Daoy (cell line): Measurements from ENCODE around the gene SPON1. TPM values are rescaled to one million over a fixed set of nuclear protein-coding genes. Genes with fewer than 3 reads are reported as not detected.
"Not testable (repeated sequence)": the region's sequence is repeated elsewhere in the genome, so short reads cannot be mapped to it uniquely, and the experiment has no call there.

ENCODE experiments used
- DNase-seq: peaks from one replicate; pipeline ENCODE4 v3.0.0-alpha.2; 2015; ENCODE audit warnings: low read depth
- total RNA-seq: library from RNA; depleted of rRNA; stranded (reverse); fragments of >200 nt; shearing (Covaris generic); gene quantifications from 2 replicates; pipeline ENCODE4 v1.2.3, GENCODE V29; 2014

SPON1 gene
- total RNA-seq, 1 experiment from 2014 or later, result 0.11 TPM

GRCh38 chr11:13983081-13983751 lies 20.7 kb downstream of the SPON1 start:
- DNase-seq, result no peak

DNA sequence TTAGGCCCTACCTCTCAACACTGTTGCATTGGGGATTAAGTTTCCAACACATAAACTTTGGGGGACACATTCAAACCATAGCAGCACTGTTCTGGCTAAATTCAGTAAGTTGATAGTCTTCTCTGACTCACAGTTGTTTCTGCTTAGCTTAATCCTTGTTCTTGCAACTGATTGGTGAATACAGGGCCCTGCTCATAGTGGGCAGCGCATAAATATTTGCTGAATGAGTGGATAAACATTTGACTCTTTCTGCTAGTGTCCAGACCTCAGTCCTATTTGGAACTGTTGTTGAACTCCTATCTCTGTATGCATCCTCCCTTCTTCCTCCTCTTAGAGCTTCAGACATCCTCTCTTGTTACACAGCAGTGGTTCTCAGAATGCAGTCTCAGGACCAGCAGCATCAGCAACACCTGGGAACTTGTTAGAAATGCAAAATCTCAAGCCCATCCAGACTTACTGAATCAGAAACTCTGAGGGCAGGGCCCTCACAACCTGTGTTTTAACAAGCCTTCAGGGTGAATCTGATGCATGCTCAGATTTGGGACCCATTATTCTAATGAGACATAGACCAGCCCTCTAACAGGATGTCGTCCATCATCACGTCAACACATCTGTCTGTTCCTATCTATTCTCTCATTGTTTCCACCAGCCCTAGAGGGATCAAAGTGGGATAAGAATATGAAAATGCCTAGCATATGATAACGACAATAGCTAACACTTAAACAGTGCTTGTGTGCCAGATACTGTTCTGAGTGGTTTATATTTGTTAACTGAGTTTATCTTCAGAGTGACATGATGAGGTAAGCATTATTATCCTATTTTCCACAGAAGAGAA lies 22.3 kb downstream of the SPON1 start:
- DNase-seq, result no peak

DNA sequence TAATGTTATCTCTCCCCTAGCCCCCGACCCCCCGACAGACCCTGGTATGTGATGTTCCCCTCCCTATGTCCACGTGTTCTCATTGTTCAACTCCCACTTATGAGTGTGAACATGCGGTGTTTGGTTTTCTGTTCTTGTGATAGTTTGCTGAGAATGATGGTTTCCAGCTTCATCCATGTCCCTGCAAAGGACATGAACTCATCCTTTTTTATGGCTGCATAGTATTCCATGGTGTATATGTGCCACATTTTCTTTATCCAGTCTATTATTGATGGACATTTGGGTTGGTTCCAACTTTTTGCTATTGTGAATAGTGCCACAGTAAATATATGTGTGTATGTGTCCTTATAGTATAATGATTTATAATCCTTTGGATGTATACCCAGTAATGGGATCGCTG lies 24.2 kb downstream of the SPON1 start:
- DNase-seq, result not testable (repeated sequence)

GRCh38 chr11:13992158-13992856 lies 29.8 kb downstream of the SPON1 start:
- DNase-seq, result peak; percentile 75

DNA sequence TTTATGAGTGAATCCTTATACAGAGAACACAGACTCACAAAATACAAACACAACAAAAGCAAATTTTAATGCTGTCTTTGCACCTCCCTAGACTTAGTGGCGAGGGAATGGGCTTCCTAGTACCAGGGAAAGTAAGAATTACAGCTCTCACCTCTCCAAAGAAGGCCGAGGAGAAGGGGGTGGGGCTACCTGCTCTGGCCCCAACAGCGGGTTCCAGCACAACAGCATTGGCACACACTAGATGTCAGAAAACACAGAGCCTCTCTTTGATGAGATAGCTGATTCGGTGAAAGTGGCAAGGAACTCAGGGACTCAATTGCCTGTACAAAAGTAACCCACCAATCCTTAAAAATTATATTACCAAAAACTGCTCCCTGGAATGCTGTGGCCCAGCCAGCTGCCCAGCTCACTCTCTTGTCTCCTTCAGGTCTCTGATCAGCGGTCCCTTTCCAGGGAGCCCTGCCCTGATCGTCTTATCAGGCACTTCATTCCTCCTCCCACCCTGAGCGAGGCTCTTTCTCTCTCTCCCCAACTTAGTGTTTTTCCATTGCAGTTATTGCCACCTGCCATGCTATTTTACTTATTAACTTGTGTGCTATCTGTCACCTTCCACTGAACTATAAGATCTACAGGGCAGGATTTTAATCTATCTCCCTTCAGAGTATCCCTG lies 30.7 kb downstream of the SPON1 start:
- DNase-seq, result no peak

DNA sequence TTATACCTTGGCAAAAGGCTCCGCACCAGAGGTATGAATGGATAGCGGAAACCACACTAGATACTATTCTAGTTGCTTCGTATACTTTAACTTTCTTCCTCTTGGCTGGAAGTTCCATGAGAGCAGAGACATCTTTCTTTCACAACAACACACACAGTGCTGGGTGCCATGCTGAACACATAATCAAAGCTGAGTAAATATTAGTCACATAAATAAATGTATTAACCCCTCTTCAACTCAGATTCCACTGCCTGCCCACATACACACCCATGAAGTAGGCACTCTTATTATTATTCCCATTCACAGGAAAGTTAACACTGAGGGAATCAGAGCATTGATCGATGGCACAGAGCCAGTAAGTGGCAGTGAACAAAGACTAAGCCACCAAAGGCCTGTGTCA lies 35.4 kb downstream of the SPON1 start:
- no peak for DNase-seq

- no peak for DNase-seq
These were observed 37.2 kb downstream of the SPON1 start for GRCh38 chr11:13999704-14000103.

DNA sequence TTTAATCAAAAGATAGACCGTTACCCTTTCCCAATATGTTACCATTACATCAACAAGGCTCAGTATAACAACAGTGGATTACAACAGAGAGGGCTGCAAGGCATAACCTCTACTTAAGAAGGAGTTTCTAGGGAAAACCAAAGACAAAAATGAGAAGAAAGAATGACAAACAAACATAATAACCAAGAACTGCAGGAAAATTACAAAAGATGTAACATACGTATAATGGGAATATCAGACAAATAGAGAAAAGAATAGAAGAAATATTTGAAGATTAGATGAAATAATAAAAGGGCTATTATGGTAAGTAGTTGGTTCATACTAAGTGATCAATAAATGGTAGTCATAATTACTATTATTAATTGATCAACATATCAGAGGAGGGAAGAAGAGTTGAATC lies 39.1 kb downstream of the SPON1 start:
- no peak for DNase-seq

DNA sequence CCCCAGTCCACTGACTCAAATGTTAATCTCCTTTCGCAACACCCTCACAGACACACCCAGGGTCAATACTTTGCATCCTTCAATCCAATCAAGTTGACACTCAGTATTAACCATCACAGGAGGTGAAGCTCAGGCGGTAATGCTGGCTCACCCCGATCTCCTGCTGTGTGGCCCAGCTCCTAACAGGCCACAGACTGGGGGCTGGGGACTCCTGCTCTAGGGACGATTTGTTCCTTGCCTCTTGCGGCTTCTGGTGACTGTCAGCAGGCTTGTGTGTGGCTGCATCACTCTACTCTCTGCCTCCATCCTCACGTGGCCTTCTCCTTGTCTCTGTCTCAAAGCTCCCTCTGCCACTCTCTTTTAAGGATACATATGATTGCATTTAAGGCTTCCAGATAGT lies 45.0 kb downstream of the SPON1 start:
- DNase-seq, result no peak

DNA sequence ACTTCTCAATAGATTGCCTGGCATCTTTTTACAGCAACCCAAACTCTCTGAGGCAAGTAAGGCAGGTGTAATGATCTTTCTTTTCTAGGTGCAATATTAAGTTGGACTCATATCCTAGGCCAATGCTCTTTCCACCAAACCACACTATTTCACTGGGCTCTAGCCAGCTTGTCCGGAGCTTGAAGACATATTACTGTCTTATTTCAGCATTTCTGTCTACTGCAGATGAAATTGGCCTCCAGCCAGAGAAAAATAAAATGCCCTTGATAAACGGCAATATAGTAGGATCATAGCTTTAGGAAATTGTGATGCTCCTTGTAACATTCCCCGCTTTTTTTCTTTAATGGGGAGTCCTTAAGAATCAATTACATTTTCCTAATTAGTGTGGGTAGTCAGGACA lies 48.1 kb downstream of the SPON1 start:
- no peak for DNase-seq

DNA sequence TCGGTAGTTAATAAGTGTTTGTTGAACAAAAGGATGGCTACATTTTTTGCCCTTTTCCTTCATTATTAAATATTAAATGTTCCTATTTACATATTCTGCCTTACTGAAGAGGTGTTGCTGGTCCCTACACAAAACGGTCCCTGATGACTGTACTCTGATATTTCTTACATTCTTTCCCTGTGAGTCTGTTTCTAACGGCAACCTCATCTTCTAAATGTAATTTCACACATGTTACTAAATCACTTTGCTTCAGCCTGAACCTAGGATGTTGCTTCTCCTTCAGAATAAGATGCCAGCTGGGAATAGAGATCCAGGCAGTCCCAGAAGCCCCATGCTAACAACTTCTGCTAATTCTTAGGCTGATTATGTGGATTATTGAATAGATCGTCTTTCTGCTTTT lies 50.3 kb downstream of the SPON1 start:
- no peak for DNase-seq

DNA sequence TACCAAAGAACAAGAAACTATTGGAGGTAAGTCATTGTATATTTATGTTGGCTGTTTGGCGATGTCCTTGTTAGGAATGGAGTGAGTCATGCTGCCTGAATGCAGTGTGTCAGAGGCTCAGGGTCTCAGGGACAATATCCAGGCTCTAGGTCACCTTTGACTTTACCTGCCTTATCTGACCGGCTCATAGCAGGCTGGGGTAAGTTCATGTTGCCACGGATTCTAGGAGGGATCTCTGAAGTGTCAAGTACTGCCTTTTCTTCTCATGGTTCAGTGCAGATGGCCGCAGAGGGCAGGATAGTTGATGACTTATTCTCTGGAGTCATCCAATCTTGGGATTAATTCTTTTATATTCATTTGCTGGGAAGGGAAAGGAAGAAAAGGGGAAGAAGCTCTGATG lies 53.2 kb downstream of the SPON1 start:
- DNase-seq, result peak; percentile 82

GRCh38 chr11:14018441-14018840 lies 55.9 kb downstream of the SPON1 start:
- no peak for DNase-seq

DNA sequence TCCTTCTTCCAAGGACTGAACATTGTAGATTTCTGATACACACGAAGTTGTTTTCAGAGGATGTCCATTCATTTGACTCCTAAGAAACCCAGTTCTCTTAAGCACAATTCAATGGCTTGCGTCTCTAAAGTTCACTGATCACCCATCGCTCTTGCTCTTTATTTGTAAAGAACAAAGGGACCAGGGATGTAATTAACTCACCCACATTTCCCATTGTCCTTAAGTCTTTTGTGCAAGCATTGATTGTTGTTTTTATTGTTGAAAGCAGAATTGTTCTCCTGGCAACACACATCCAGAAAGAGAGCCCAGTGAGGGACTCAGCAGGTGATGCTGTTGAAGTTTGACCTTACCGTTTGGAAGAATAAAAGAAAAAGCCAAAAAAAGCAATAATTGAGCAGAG lies 59.2 kb downstream of the SPON1 start:
- no peak for DNase-seq

DNA sequence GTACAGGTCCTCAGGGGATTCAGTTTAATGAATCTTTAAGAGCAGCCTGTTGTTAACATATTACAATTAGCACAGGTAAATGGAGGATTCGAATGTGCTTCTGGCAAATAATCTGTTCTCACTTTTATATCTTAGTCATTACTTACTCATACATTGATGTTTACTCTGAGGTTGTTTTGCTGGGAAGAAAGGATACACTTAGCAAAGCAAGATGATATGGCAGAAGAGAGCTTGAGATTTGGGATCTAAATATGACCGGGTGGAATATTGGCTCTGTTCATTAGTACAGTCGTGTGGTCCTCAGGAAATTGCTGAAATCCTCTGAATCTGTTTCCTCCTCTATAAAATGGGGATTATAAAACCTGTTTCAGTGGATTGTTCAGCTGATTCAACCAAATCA lies 59.7 kb downstream of the SPON1 start:
- DNase-seq, result no peak

DNA sequence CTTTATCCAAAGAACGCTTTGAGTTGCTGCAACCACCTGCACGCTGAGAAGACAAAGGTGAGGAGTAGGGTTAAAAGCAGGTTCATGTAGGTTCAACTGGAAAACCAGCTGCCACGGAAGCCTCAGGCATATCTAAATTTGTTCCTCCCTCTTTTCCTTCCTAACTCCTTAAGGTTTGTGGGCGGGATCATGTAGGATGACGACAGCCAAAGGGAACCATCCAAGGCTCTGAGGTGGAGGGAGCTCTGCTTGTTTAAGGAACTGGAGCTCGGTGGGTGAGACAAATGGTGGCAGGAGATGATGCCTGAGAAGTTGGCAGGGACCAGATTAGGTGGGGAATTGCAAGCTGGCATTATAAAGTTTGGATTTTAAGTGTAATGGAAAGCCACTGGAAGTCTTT lies 60.3 kb downstream of the SPON1 start:
- DNase-seq, result no peak

DNA sequence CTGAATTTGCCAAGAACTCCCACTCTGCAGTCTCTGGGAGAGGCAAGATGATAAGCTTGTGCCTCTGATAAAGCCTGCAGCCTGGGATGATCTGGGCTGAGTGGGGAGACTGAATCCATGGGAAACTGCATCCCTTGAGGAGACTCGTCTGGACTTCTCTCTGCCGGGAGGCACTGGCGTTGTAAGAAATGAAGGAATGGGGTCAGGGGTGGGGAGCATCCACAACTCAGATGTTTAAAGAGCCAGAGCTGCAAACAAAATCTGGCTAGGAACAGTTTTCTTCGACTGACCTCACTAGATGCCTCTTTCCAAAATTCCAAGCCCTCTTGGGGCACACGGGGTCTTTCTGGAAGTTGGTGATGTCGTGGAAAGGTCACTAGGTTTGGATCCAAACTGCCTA lies 64.4 kb downstream of the SPON1 start:
- no peak for DNase-seq

DNA sequence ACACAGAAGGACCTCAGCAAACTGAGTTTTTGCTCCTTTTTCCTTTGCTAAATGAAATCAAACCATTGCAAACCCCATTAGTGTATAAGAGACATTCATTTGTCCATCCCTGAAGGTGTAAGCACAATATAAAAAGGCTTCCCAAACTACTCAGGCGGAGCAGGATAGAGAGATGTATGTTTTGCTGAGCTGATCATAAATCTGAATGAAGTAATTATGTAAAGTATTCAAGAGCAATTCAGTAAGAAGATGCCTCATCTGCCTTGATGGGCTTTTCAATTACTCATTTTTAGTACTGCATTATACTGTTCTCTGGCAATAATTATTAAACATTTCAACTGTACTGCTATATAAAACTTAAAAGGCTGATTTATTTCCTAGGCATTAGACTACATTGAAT lies 65.0 kb downstream of the SPON1 start:
- no peak for DNase-seq

DNA sequence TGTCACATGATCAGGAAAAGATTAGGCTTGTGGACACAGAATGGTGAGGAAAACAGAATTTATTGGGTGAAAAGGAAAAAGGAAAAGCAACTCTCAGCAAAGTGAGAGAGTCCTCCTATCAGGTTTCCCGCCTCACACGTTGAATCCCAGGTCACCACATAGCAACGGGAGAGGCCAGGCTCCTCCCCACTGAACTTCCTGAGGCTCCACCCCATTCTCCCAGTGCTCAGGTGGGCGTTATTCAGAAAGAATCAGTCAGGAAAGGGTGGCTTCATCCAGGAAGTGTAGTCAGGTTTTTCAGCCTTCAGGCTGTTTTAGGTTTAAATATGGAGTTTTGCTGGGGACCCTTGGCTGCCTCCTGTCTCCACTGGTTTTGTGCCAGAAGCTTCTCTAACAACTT lies 66.9 kb downstream of the SPON1 start:
- DNase-seq, result peak; percentile 43

GRCh38 chr11:14029971-14030920 lies 67.7 kb downstream of the SPON1 start:
- DNase-seq, result peak; percentile 81

DNA sequence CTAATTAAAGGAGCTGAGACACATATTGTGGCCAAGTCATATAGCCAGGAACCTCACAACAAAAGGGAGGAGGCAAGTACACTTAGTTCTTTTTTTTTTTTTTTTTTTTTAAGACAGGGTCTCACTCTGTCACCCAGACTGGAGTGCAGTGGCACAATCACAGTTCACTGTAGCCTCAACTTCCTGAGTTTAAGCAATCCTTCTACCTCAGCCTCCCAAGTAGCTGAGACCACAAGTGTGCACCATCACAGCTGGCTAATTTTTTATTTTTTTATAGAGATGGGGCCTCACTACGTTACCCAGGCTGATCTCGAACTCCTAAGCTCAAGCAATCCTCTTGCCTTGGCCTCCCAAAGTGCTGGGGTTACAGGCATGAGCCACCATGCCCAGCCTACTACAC lies 73.0 kb downstream of the SPON1 start:
- DNase-seq, result not testable (repeated sequence)
